Astrocyte (in vitro differentiated cells and primary cell): ENCODE results near the gene TAF5. TPM values are rescaled to one million over a fixed set of nuclear protein-coding genes. Genes with fewer than 3 reads are reported as not detected.

Experiments
- DNase-seq: peaks from one replicate; pipeline ENCODE4 v3.0.0-alpha.2; 2010; ENCODE audit warnings: low read depth
- FAIRE-seq: peaks from 2 replicates; lab custom pipeline; 2011; peaks lifted over from hg19 to GRCh38; lab: Jason Lieb, UNC
- H2AFZ ChIP-seq: 2 replicates; pipeline ENCODE4 v1.6.0; 2012; ENCODE audit warnings: low read depth, low read length, inconsistent platforms
- H3K27ac ChIP-seq: 2 replicates; pipeline ENCODE4 v1.5.1; 2011; ENCODE audit warnings: low read depth, low read length, inconsistent platforms
- H3K27me3 ChIP-seq: 2 replicates; pipeline ENCODE4 v1.6.0; 2011; ENCODE audit warnings: low read length, inconsistent platforms; ENCODE audit not compliant: insufficient read depth
- H3K36me3 ChIP-seq: 2 replicates; pipeline ENCODE4 v1.5.1; 2011; ENCODE audit warnings: low read length, inconsistent platforms; ENCODE audit not compliant: insufficient read depth
- H3K4me1 ChIP-seq: 2 replicates; pipeline ENCODE4 v1.5.1; 2011; ENCODE audit warnings: low read length, inconsistent platforms; ENCODE audit not compliant: insufficient read depth
- H3K4me2 ChIP-seq: 2 replicates; pipeline ENCODE4 v1.6.0; 2012; ENCODE audit warnings: low read length, inconsistent platforms
- H3K4me3 ChIP-seq: 2 replicates; pipeline ENCODE4 v1.5.1; 2011; ENCODE audit warnings: low read depth, mild to moderate bottlenecking, low read length, inconsistent platforms; ENCODE audit not compliant: insufficient read depth
- H3K79me2 ChIP-seq: 2 replicates; pipeline ENCODE4 v1.6.0; 2012; ENCODE audit warnings: mild to moderate bottlenecking, low read length, inconsistent platforms; ENCODE audit not compliant: insufficient read depth
- H3K9ac ChIP-seq: 2 replicates; pipeline ENCODE4 v1.6.0; 2012; ENCODE audit warnings: mild to moderate bottlenecking, low read length, inconsistent platforms
- H3K9me3 ChIP-seq: 2 replicates; pipeline ENCODE4 v1.5.1; 2012; ENCODE audit warnings: low read depth, mild to moderate bottlenecking, low read length, inconsistent platforms; ENCODE audit not compliant: insufficient read depth
- H4K20me1 ChIP-seq: 2 replicates; pipeline ENCODE4 v1.6.0; 2012; ENCODE audit warnings: low read length, inconsistent platforms; ENCODE audit not compliant: insufficient read depth
- H3K27ac Mint-ChIP-seq: one replicate; pipeline ENCODE4 v1.8.0; 2021; ENCODE audit warnings: mild to moderate bottlenecking, mixed read lengths; ENCODE audit not compliant: unreplicated experiment
- H3K27me3 Mint-ChIP-seq: one replicate; pipeline ENCODE4 v1.8.0; 2021; ENCODE audit warnings: low read depth, mixed read lengths; ENCODE audit not compliant: unreplicated experiment
- H3K36me3 Mint-ChIP-seq: one replicate; pipeline ENCODE4 v1.8.0; 2021; ENCODE audit warnings: low read depth, mixed read lengths; ENCODE audit not compliant: unreplicated experiment
- H3K4me1 Mint-ChIP-seq: one replicate; pipeline ENCODE4 v1.8.0; 2021; ENCODE audit warnings: low read depth, mixed read lengths; ENCODE audit not compliant: unreplicated experiment
- H3K4me3 Mint-ChIP-seq: one replicate; pipeline ENCODE4 v1.8.0; 2021; ENCODE audit warnings: mild to moderate bottlenecking, moderate library complexity, mixed read lengths; ENCODE audit not compliant: unreplicated experiment
- H3K9me3 Mint-ChIP-seq: one replicate; pipeline ENCODE4 v1.8.0; 2021; ENCODE audit warnings: mild to moderate bottlenecking, mixed read lengths; ENCODE audit not compliant: unreplicated experiment
- CTCF ChIP-seq: IDR thresholded peaks from 2 replicates; pipeline ENCODE4 v1.5.1; 2011; ENCODE audit warnings: low read depth, mild to moderate bottlenecking, inconsistent platforms, low read length, moderate library complexity; ENCODE audit not compliant: insufficient read depth
- EZH2 ChIP-seq: IDR thresholded peaks from 2 replicates; pipeline ENCODE4 v1.6.1; 2012; ENCODE audit warnings: mild to moderate bottlenecking, low read length, inconsistent platforms; ENCODE audit not compliant: insufficient read depth
- total RNA-seq: library from RNA; stranded (reverse); gene quantifications from 2 replicates; pipeline ENCODE4 v1.2.1, GENCODE V29; 2021

The TAF5 gene
- total RNA-seq, 1 donor from 2014 or later: 3.3 TPM

GRCh38 chr10:103417601-103418000 lies 49.8 kb downstream of the TAF5 start:
- Histone ChIP-seq H4K20me1 (peaks cover 62% of the 10 kb centered on the region), H3K4me1 (no peaks in the 10 kb centered on the region), H3K79me2 (no peaks in the 10 kb centered on the region), H3K36me3 (peaks cover 79% of the 10 kb centered on the region), H2AFZ (no peak overlapping the region), H3K27me3 (no peaks in the 10 kb centered on the region), H3K4me2 (no peak overlapping the region), H3K9ac (no peak overlapping the region), H3K9me3 (no peaks in the 10 kb centered on the region), H3K4me3 (no peak overlapping the region), H3K27ac (no peak overlapping the region)
- no peak overlapping the region for H3K4me3 Mint-ChIP-seq
- no peak for DNase-seq
- no peak overlapping the region for H3K27ac Mint-ChIP-seq
- no peaks in the 10 kb centered on the region for H3K27me3 Mint-ChIP-seq
- FAIRE-seq: no peak
- peaks cover 25% of the 10 kb centered on the region for H3K36me3 Mint-ChIP-seq
- TF ChIP-seq CTCF (no peak), EZH2 (no peak)
- no peaks in the 10 kb centered on the region for H3K9me3 Mint-ChIP-seq
- H3K4me1 Mint-ChIP-seq: no peaks in the 10 kb centered on the region

- FAIRE-seq: no peak
- H3K27ac Mint-ChIP-seq: no peak overlapping the region
These were observed 51.3 kb downstream of the TAF5 start for GRCh38 chr10:103419101-103419500.

More at GRCh38 chr10:103419101-103419500, 51.3 kb downstream of the TAF5 start:
- no peaks in the 10 kb centered on the region for H3K9me3 Mint-ChIP-seq
- no peaks in the 10 kb centered on the region for H3K4me1 Mint-ChIP-seq
- no peaks in the 10 kb centered on the region for H3K4me1 ChIP-seq
- H3K79me2 ChIP-seq: peaks cover 5% of the 10 kb centered on the region
- H3K36me3 Mint-ChIP-seq: peaks cover 29% of the 10 kb centered on the region
- no peak overlapping the region for H2AFZ ChIP-seq
- peaks cover 65% of the 10 kb centered on the region for H4K20me1 ChIP-seq
- no peak overlapping the region for H3K27ac ChIP-seq
- no peak for DNase-seq
- no peaks in the 10 kb centered on the region for H3K9me3 ChIP-seq
- H3K27me3 Mint-ChIP-seq: no peaks in the 10 kb centered on the region
- H3K4me3 Mint-ChIP-seq: no peak overlapping the region
- H3K4me3 ChIP-seq: no peak overlapping the region
- H3K36me3 ChIP-seq: peaks cover 79% of the 10 kb centered on the region
- TF ChIP-seq CTCF: no peak
- no peak overlapping the region for H3K9ac ChIP-seq
- H3K4me2 ChIP-seq: no peak overlapping the region
- H3K27me3 ChIP-seq: no peaks in the 10 kb centered on the region
